Measurements from ENCODE around the gene SEPTIN10.
"Not testable (repeated sequence)": the region's sequence is repeated elsewhere in the genome, so short reads cannot be mapped to it uniquely, and the experiment has no call there.

The SEPTIN10 gene

DNA sequence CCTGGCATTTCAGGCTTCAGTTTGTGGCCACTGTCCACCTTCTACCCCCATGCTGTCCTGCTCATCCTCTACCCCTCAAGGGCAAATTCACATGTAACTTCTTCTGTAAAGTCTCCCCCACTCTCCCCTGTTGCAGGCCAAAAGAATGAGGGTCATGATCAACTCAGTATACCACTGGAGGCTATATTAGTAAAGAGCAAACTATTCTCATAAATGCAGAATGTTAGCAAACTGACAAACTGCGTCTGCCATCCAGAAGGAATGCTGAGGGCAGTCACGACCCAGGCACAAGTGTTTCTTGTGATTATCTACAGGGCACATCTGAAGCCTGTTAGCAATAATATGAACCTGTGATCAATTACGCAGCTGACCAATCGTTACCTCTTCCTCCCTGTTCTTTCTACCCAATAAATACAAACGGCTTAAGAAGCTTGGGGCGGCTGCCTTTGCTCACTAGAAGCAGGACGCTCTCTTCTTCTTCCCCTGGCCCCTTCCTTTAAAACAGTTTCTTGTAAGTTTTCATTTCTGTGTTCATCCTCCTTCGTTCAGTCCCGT lies 58.3 kb downstream of the SEPTIN10 start:
- H3K4me1 ChIP-seq (ENCODE audit: control insufficient read depth, low read depth, low read length), result no peaks in the 10 kb centered on the region
- H3K36me3 ChIP-seq (ENCODE audit: control insufficient read depth, low read depth, low read length), result peaks cover 23% of the 10 kb centered on the region
- no peaks in the 10 kb centered on the region for H3K27me3 ChIP-seq (ENCODE audit: control insufficient read depth, insufficient read depth, low read length)
- H3K4me3 ChIP-seq (ENCODE audit: low read length), result no peak overlapping the region
- no peak overlapping the region for H3K27ac ChIP-seq (ENCODE audit: low read length)
- no peak overlapping the region for H3K9ac ChIP-seq (ENCODE audit: low read length)
- H3K9me3 ChIP-seq (ENCODE audit: control insufficient read depth, low read depth, low read length), result no peaks in the 10 kb centered on the region

- H3K27ac ChIP-seq (ENCODE audit: low read length), result no peak overlapping the region
- no peaks in the 10 kb centered on the region for H3K27me3 ChIP-seq (ENCODE audit: control insufficient read depth, insufficient read depth, low read length)
- H3K4me1 ChIP-seq (ENCODE audit: control insufficient read depth, low read depth, low read length), result no peaks in the 10 kb centered on the region
- H3K36me3 ChIP-seq (ENCODE audit: control insufficient read depth, low read depth, low read length), result peaks cover 23% of the 10 kb centered on the region
- H3K9me3 ChIP-seq (ENCODE audit: control insufficient read depth, low read depth, low read length), result no peaks in the 10 kb centered on the region
- H3K4me3 ChIP-seq (ENCODE audit: low read length), result no peak overlapping the region
- H3K9ac ChIP-seq (ENCODE audit: low read length), result no peak overlapping the region
Observed at GRCh38 chr2:109554758-109555157, 59.0 kb downstream of the SEPTIN10 start.

- Histone ChIP-seq H3K4me3 (ENCODE audit: low read length) (no peak overlapping the region), H3K9ac (ENCODE audit: low read length) (no peak overlapping the region), H3K4me1 (ENCODE audit: control insufficient read depth, low read depth, low read length) (no peaks in the 10 kb centered on the region), H3K27me3 (ENCODE audit: control insufficient read depth, insufficient read depth, low read length) (no peaks in the 10 kb centered on the region), H3K27ac (ENCODE audit: low read length) (no peak overlapping the region), H3K36me3 (ENCODE audit: control insufficient read depth, low read depth, low read length) (peaks cover 5% of the 10 kb centered on the region), H3K9me3 (ENCODE audit: control insufficient read depth, low read depth, low read length) (no peaks in the 10 kb centered on the region)
Observed at GRCh38 chr2:109549016-109549590, 64.7 kb downstream of the SEPTIN10 start.

DNA sequence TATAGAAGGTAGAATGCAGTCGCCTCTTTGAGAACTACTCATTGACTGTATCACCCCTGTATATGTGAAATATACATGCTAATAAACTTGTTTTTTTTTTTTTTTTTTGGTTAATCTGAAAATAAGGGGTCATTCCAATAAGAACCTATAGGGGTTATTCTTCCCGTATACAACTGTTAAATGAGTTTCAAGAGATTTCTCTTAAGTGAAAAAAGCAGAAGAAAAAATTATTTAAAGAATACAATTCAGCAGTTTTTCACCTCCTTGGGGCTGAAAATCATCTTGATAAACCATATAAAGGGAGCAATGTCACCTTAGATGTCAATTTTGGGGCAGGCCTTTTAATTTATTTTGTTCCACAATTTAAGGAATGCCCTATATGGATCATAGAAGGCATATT lies 66.5 kb downstream of the SEPTIN10 start:
- no peaks in the 10 kb centered on the region for H3K9me3 ChIP-seq (ENCODE audit: control insufficient read depth, low read depth, low read length)
- H3K9ac ChIP-seq (ENCODE audit: low read length), result no peak overlapping the region
- H3K36me3 ChIP-seq (ENCODE audit: control insufficient read depth, low read depth, low read length), result peaks cover 1% of the 10 kb centered on the region
- no peaks in the 10 kb centered on the region for H3K4me1 ChIP-seq (ENCODE audit: control insufficient read depth, low read depth, low read length)
- no peaks in the 10 kb centered on the region for H3K27me3 ChIP-seq (ENCODE audit: control insufficient read depth, insufficient read depth, low read length)
- no peak overlapping the region for H3K27ac ChIP-seq (ENCODE audit: low read length)
- no peak overlapping the region for H3K4me3 ChIP-seq (ENCODE audit: low read length)

- no peak overlapping the region for H3K9ac ChIP-seq (ENCODE audit: low read length)
- no peak overlapping the region for H3K4me3 ChIP-seq (ENCODE audit: low read length)
Observed at GRCh38 chr2:109545828-109546713, 67.7 kb downstream of the SEPTIN10 start.

DNA sequence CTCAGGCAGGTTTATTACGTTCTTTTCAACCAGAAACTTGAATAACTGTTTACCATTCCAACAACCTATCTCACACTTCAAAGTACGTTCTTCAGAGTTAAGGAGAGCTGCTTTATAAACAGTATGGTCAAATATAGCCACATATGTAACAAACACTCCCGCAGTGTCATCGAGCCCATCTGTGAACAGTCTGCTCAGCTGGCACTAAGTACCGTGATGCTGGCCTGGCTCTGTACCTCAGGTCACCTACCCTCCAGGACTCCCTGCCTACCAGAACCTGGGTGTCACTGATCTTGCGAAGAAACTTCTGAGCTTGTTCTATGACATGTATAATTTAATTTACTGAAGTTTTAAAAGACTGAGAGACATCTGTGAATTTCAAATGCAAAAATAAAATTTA lies 71.4 kb downstream of the SEPTIN10 start:
- Histone ChIP-seq H3K9me3 (ENCODE audit: control insufficient read depth, low read depth, low read length) (no peaks in the 10 kb centered on the region), H3K27ac (ENCODE audit: low read length) (no peak overlapping the region), H3K27me3 (ENCODE audit: control insufficient read depth, insufficient read depth, low read length) (no peaks in the 10 kb centered on the region), H3K4me1 (ENCODE audit: control insufficient read depth, low read depth, low read length) (no peaks in the 10 kb centered on the region), H3K36me3 (ENCODE audit: control insufficient read depth, low read depth, low read length) (no peaks in the 10 kb centered on the region), H3K4me3 (ENCODE audit: low read length) (no peak overlapping the region), H3K9ac (ENCODE audit: low read length) (no peak overlapping the region)

More at GRCh38 chr2:109545828-109546713, 67.7 kb downstream of the SEPTIN10 start:
- H3K27ac ChIP-seq (ENCODE audit: low read length), result no peak overlapping the region
- H3K4me1 ChIP-seq (ENCODE audit: control insufficient read depth, low read depth, low read length), result no peaks in the 10 kb centered on the region
- no peaks in the 10 kb centered on the region for H3K9me3 ChIP-seq (ENCODE audit: control insufficient read depth, low read depth, low read length)
- no peaks in the 10 kb centered on the region for H3K36me3 ChIP-seq (ENCODE audit: control insufficient read depth, low read depth, low read length)
- H3K27me3 ChIP-seq (ENCODE audit: control insufficient read depth, insufficient read depth, low read length), result no peaks in the 10 kb centered on the region

DNA sequence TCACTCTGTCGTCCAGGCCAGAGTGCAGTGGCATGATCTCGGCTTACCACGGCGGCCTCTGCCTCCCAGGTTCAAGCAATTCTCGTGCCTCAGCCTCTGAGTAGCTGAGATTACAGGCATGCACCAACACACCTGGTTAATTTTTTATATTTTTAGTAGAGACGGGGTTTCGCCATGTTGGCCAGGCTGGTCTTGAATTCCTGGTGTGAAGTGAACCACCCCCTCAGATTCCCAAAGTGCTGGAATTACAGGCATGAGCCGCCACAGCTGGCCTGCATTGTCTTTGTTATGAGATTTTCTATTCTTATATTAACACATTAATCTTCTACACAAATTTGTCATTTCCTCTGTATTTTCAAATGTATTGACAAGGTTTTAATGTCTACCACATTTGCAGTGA lies 75.2 kb downstream of the SEPTIN10 start:
- Histone ChIP-seq H3K9ac (ENCODE audit: low read length) (no peak overlapping the region), H3K27me3 (ENCODE audit: control insufficient read depth, insufficient read depth, low read length) (no peaks in the 10 kb centered on the region), H3K4me1 (ENCODE audit: control insufficient read depth, low read depth, low read length) (no peaks in the 10 kb centered on the region), H3K36me3 (ENCODE audit: control insufficient read depth, low read depth, low read length) (no peaks in the 10 kb centered on the region), H3K27ac (ENCODE audit: low read length) (no peak overlapping the region), H3K9me3 (ENCODE audit: control insufficient read depth, low read depth, low read length) (no peaks in the 10 kb centered on the region), H3K4me3 (ENCODE audit: low read length) (no peak overlapping the region)

DNA sequence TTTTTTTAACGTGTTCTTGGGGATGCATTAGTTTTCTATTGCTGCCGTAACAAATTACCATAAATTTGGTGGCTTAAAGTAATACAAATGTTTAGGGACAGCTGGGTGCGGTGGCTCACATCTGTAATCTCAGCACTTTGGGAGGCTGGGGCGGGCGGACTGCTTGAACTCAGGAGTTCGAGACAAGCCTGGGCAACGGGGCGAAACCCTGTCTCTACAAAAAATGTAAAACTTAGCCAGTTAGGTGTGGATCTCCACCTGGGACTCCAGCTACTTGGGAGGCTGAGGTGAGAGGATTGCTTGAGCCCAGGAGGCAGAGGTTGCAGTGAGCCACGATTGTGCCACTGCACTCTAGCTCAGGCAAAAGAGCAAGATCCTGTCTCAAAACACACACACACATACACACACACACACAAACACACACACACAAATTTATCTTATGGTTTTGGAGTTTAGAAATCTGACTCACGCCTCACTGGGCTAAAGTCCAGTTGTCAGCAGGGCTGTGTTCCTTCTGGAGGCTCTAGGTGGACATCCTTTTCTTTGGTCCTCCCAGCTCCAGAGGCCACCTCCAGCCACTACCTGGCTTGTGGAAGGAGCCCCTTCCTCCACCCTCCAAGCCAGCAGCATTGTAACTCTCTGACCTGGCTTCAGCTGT lies 76.1 kb downstream of the SEPTIN10 start:
- H3K36me3 ChIP-seq (ENCODE audit: control insufficient read depth, low read depth, low read length), result no peaks in the 10 kb centered on the region
- no peak overlapping the region for H3K9ac ChIP-seq (ENCODE audit: low read length)
- H3K27me3 ChIP-seq (ENCODE audit: control insufficient read depth, insufficient read depth, low read length), result no peaks in the 10 kb centered on the region
- H3K4me3 ChIP-seq (ENCODE audit: low read length), result no peak overlapping the region
- no peaks in the 10 kb centered on the region for H3K9me3 ChIP-seq (ENCODE audit: control insufficient read depth, low read depth, low read length)
- no peaks in the 10 kb centered on the region for H3K4me1 ChIP-seq (ENCODE audit: control insufficient read depth, low read depth, low read length)
- no peak overlapping the region for H3K27ac ChIP-seq (ENCODE audit: low read length)

DNA sequence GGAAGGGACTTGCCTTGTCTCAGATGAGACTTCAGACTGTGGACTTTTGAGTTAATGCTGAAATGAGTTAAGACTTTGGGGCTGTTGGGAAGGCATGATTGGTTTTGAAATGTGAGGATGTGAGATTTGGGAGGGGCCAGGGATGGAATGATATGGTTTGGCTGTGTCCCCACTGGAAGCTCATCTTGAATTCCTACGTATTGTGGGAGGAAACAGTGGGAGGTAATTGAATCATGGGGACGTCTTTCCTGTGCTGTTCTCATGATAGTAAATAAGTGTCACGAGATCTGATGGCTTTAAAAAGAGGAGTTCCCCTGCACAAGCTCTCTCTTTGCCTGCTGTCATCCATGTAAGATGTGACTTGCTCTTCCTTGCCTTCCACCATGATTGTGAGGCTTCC lies 77.2 kb downstream of the SEPTIN10 start:
- H3K27ac ChIP-seq (ENCODE audit: low read length); H3K9ac ChIP-seq (ENCODE audit: low read length); H3K9me3 ChIP-seq (ENCODE audit: control insufficient read depth, low read depth, low read length); H3K4me3 ChIP-seq (ENCODE audit: low read length); H3K36me3 ChIP-seq (ENCODE audit: control insufficient read depth, low read depth, low read length); H3K27me3 ChIP-seq (ENCODE audit: control insufficient read depth, insufficient read depth, low read length); H3K4me1 ChIP-seq (ENCODE audit: control insufficient read depth, low read depth, low read length): not testable (repeated sequence)

DNA sequence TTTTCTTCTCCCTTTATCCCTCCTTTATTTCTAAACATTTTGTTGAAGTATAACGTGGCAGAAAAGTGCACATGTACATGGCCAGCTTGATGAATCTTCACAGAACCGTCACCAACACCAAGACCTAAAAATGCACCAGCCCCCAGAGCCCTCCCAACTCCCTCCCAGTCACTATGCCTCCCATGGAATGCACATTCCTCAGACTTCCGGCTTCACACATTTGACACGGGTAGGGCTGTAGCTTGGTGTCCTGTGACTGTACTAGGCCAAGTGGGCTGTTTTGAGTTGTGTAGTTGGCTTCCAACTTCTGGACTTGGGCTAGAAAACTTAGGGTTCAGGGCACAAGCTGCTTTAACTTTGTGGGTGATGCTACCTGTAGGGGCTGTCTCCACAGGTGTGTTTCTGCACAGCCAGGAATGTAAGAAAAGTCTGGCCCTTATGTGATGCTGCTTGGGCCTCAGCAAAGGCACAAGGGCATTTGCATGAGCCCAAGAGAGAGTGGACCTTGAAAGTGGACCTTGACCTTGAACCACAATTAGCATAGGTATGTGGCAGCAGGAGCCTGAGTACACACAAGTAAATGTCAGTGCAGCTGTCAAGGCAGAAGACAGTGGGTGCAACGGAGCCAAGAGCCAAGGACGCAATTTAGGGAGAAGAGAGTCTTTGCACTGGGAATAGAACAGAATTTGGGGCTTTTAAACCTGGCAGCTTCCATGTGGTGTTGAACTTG lies 78.4 kb downstream of the SEPTIN10 start:
- no peak overlapping the region for H3K4me3 ChIP-seq (ENCODE audit: low read length)
- no peaks in the 10 kb centered on the region for H3K9me3 ChIP-seq (ENCODE audit: control insufficient read depth, low read depth, low read length)
- H3K4me1 ChIP-seq (ENCODE audit: control insufficient read depth, low read depth, low read length), result no peaks in the 10 kb centered on the region
- H3K9ac ChIP-seq (ENCODE audit: low read length), result no peak overlapping the region
- no peak overlapping the region for H3K27ac ChIP-seq (ENCODE audit: low read length)
- no peaks in the 10 kb centered on the region for H3K36me3 ChIP-seq (ENCODE audit: control insufficient read depth, low read depth, low read length)
- H3K27me3 ChIP-seq (ENCODE audit: control insufficient read depth, insufficient read depth, low read length), result no peaks in the 10 kb centered on the region

- H3K9me3 ChIP-seq (ENCODE audit: control insufficient read depth, low read depth, low read length), result no peaks in the 10 kb centered on the region
- H3K36me3 ChIP-seq (ENCODE audit: control insufficient read depth, low read depth, low read length), result no peaks in the 10 kb centered on the region
- no peaks in the 10 kb centered on the region for H3K27me3 ChIP-seq (ENCODE audit: control insufficient read depth, insufficient read depth, low read length)
- H3K9ac ChIP-seq (ENCODE audit: low read length), result no peak overlapping the region
- no peaks in the 10 kb centered on the region for H3K4me1 ChIP-seq (ENCODE audit: control insufficient read depth, low read depth, low read length)
- H3K4me3 ChIP-seq (ENCODE audit: low read length), result no peak overlapping the region
- no peak overlapping the region for H3K27ac ChIP-seq (ENCODE audit: low read length)
Observed at GRCh38 chr2:109533823-109534222, 79.9 kb downstream of the SEPTIN10 start.

All from iPS-18a (cell line).